Endothelial cell of umbilical vein (primary cell): Measurements from ENCODE around the gene ACOX3. TPM values are rescaled to one million over a fixed set of nuclear protein-coding genes. Genes with fewer than 3 reads are reported as not detected.

Experiments used
- BruUV-seq: library from RNA; stranded (reverse); fragments of 400-500 nt; replicated peaks from 2 replicates; lab custom pipeline; 2021; lab: Mats Ljungman, UMichigan
- CTCF ChIA-PET: fragments of 300-600, 350-600 bp; sonication (Branson Sonifier 250); formaldehyde crosslinking; loops from one replicate; lab custom pipeline; 2021; ENCODE audit warnings: antibody characterized with exemption, inconsistent platforms; lab: Charles Lee
- POLR2A ChIA-PET: fragments of 300-600, 350-600 bp; sonication (Branson Sonifier 250); formaldehyde crosslinking; loops from one replicate; lab custom pipeline; 2021; ENCODE audit warnings: antibody characterized with exemption, inconsistent platforms; lab: Charles Lee
- DNase-seq: peaks from one replicate; pipeline ENCODE4 v3.0.0-alpha.2; 2011; ENCODE audit warnings: low read depth, low spot score
- FAIRE-seq: peaks from 2 replicates; lab custom pipeline; 2011; peaks lifted over from hg19 to GRCh38; lab: Jason Lieb, UNC
- H2AFZ ChIP-seq: 2 replicates; pipeline ENCODE4 v1.6.0; 2012; ENCODE audit warnings: low read depth, low read length, control low read depth, inconsistent platforms
- H3K27ac ChIP-seq: 2 replicates; pipeline ENCODE4 v1.5.1; 2011; ENCODE audit warnings: low read depth, mild to moderate bottlenecking, control low read depth, low read length, moderate library complexity; ENCODE audit not compliant: insufficient read depth
- H3K27me3 ChIP-seq, 2 experiments: 2 replicates each; pipeline versions ENCODE4 v1.6.0 to v1.6.1; 2011; ENCODE audit warnings: low read length in 2 of 2, mixed read lengths in 1 of 2; ENCODE audit not compliant: control insufficient read depth in 2 of 2, insufficient read depth in 2 of 2
- H3K36me3 ChIP-seq, 2 experiments: 2 replicates in 1 of 2; 3 replicates in 1 of 2; pipeline ENCODE4 v1.5.1; 2011; ENCODE audit warnings: low read length in 2 of 2, mild to moderate bottlenecking in 1 of 2, moderate library complexity in 1 of 2; ENCODE audit not compliant: control insufficient read depth in 2 of 2, insufficient read depth in 2 of 2; ENCODE audit errors: extremely low read depth in 1 of 2
- H3K4me1 ChIP-seq: 3 replicates; pipeline ENCODE4 v1.5.1; 2011; ENCODE audit warnings: mild to moderate bottlenecking, low read length; ENCODE audit not compliant: control insufficient read depth, insufficient read depth; ENCODE audit errors: extremely low read depth
- H3K4me2 ChIP-seq: 2 replicates; pipeline ENCODE4 v1.6.1; 2011; ENCODE audit warnings: low read length, control low read depth, mixed read lengths; ENCODE audit not compliant: insufficient read depth
- H3K4me3 ChIP-seq, 3 experiments: fragments of 200-600 bp in 1 of 3; sonication (generic), shearing (Covaris generic) in 1 of 3; replicated peaks in 1 of 3; 2 replicates each; pipeline ENCODE4 v1.5.1; 2011 to 2016; ENCODE audit warnings: control low read depth in 3 of 3, low read length in 3 of 3, mild to moderate bottlenecking in 2 of 3, inconsistent platforms in 1 of 3, low read depth in 1 of 3, moderate library complexity in 1 of 3; ENCODE audit not compliant: insufficient read depth in 1 of 3
- H3K79me2 ChIP-seq: 2 replicates; pipeline ENCODE4 v1.6.0; 2012; ENCODE audit warnings: low read length, inconsistent platforms; ENCODE audit not compliant: control insufficient read depth, insufficient read depth
- H3K9ac ChIP-seq: replicated peaks from 2 replicates; pipeline ENCODE3; 2011; ENCODE audit warnings: low read length, control low read depth; ENCODE audit not compliant: insufficient read depth; ENCODE audit errors: extremely low read depth
- H3K9me1 ChIP-seq: replicated peaks from 3 replicates; pipeline ENCODE4 v1.6.0; 2011; ENCODE audit warnings: mild to moderate bottlenecking, low read length; ENCODE audit not compliant: control insufficient read depth, insufficient read depth; ENCODE audit errors: extremely low read depth
- H3K9me3 ChIP-seq: replicated peaks from 2 replicates; pipeline ENCODE4 v1.5.1; 2012; ENCODE audit warnings: low read length, inconsistent platforms; ENCODE audit not compliant: control insufficient read depth, insufficient read depth
- H4K20me1 ChIP-seq: replicated peaks from 2 replicates; pipeline ENCODE3; 2011; ENCODE audit warnings: mild to moderate bottlenecking, low read length; ENCODE audit not compliant: control insufficient read depth, insufficient read depth; ENCODE audit errors: extremely low read depth
- EZH2 ChIP-seq: IDR thresholded peaks from 2 replicates; pipeline ENCODE4 v1.6.1; 2012; ENCODE audit warnings: borderline replicate concordance, low read depth, mild to moderate bottlenecking, moderate library complexity, low read length, inconsistent platforms; ENCODE audit not compliant: severe bottlenecking
- FOS ChIP-seq: IDR thresholded peaks from 2 replicates; pipeline ENCODE4 v1.6.1; 2011; ENCODE audit warnings: mild to moderate bottlenecking, low read length, moderate library complexity, borderline replicate concordance; ENCODE audit not compliant: insufficient read depth
- GATA2 ChIP-seq: IDR thresholded peaks from 2 replicates; pipeline ENCODE4 v1.7.0; 2011; ENCODE audit warnings: low read depth, mild to moderate bottlenecking, moderate library complexity, mixed read lengths, low read length; ENCODE audit not compliant: insufficient read length, insufficient read depth
- JUN ChIP-seq: IDR thresholded peaks from 2 replicates; pipeline ENCODE4 v1.6.1; 2011; ENCODE audit warnings: borderline replicate concordance, low read depth; ENCODE audit not compliant: insufficient read length, insufficient read depth
- MAX ChIP-seq: IDR thresholded peaks from 2 replicates; pipeline ENCODE4 v1.6.1; 2011; ENCODE audit not compliant: insufficient read depth, insufficient read length
- MYC ChIP-seq: IDR thresholded peaks from one replicate; pipeline ENCODE4 v1.6.1; 2011; ENCODE audit warnings: mild to moderate bottlenecking, low read depth, low read length
- POLR2A ChIP-seq: IDR thresholded peaks from 2 replicates; pipeline ENCODE4 v1.6.1; 2012; ENCODE audit warnings: low read depth, mild to moderate bottlenecking, control low read depth, low read length
- POLR2AphosphoS5 ChIP-seq: IDR thresholded peaks from 2 replicates; pipeline ENCODE4 v1.6.1; 2012; ENCODE audit warnings: low read depth, mild to moderate bottlenecking, control low read depth, low read length, moderate library complexity; ENCODE audit not compliant: insufficient read depth
- dilution Hi-C: fragments of 300-500 bp; cut with MboI; formaldehyde crosslinking; loops from one replicate; pipeline ENCODE4 v1.15.0; 2019; ENCODE audit warnings: low sequenced_read_pairs; ENCODE audit not compliant: extremely low pct_ligation_motif_present
- intact Hi-C: fragments of 100-400 bp; cut with micrococcal nuclease; formaldehyde crosslinking; loops from one replicate; pipeline ENCODE4 v1.10.0; 2022
- polyA plus RNA-seq, 4 experiments: library from polyadenylated mRNA; depleted of rRNA in 3 of 4; stranded (reverse) in 3 of 4; unstranded in 1 of 4; fragments of >200 nt; gene quantifications; 2 replicates each; pipeline versions ENCODE4 v1.2.1 to v1.2.3, GENCODE V29; 2011 to 2012; ENCODE audit warnings: missing spikeins in 1 of 4
- total RNA-seq: library from RNA; stranded (reverse); gene quantifications from 2 replicates; pipeline ENCODE4 v1.2.3, GENCODE V29; 2021
- TF ChIP-seq, protein P1 (sequence below), 2 donors: IDR thresholded peaks; 1 replicate in 1 of 2; 2 replicates in 1 of 2; pipeline ENCODE4 v1.5.1; 2011; ENCODE audit warnings: low read length in 2 of 2, mild to moderate bottlenecking in 2 of 2, moderate library complexity in 2 of 2, control low read depth in 1 of 2, inconsistent platforms in 1 of 2, low read depth in 1 of 2; ENCODE audit not compliant: insufficient read depth in 1 of 2; ENCODE audit errors: extremely low read depth in 1 of 2

The ACOX3 gene
- total and polyA plus RNA-seq, 2 donors (not counting 3 experiments of a cell fraction or from before 2014, with no cell fraction given) = 13.0 to 26.3 TPM

GRCh38 chr4:8422786-8423185 lies 17.7 kb downstream of the ACOX3 start:
- intact Hi-C loops (no loop called here), dilution Hi-C loops (no loop called here)
- Histone ChIP-seq H4K20me1 (no peaks in the 10 kb centered on the region), H3K4me2 (no peak overlapping the region), H3K27ac (no peak overlapping the region), H3K36me3 (peaks cover 0 to 2% of the 10 kb centered on the region in 2 experiments), H3K4me1 (peaks cover 7% of the 10 kb centered on the region), H3K9ac (no peak overlapping the region), H3K27me3 (no peaks in the 10 kb centered on the region), H2AFZ (no peak overlapping the region), H3K79me2 (peaks cover 37% of the 10 kb centered on the region), H3K9me1 (no peaks in the 10 kb centered on the region), H3K4me3 (no peak overlapping the region), H3K9me3 (no peaks in the 10 kb centered on the region)
- TF ChIP-seq EZH2 = no peak
- TF ChIP-seq POLR2A = no peak
- TF ChIP-seq, protein P1, sequence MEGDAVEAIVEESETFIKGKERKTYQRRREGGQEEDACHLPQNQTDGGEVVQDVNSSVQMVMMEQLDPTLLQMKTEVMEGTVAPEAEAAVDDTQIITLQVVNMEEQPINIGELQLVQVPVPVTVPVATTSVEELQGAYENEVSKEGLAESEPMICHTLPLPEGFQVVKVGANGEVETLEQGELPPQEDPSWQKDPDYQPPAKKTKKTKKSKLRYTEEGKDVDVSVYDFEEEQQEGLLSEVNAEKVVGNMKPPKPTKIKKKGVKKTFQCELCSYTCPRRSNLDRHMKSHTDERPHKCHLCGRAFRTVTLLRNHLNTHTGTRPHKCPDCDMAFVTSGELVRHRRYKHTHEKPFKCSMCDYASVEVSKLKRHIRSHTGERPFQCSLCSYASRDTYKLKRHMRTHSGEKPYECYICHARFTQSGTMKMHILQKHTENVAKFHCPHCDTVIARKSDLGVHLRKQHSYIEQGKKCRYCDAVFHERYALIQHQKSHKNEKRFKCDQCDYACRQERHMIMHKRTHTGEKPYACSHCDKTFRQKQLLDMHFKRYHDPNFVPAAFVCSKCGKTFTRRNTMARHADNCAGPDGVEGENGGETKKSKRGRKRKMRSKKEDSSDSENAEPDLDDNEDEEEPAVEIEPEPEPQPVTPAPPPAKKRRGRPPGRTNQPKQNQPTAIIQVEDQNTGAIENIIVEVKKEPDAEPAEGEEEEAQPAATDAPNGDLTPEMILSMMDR (IDR thresholded peaks at IDR 0.05; ENCODE audit: extremely low read depth in 1 of 2, insufficient read depth in 1 of 2, low read depth in 1 of 2, low read length in 2 of 2) = no peak
- no peak for TF ChIP-seq GATA2
- TF ChIP-seq POLR2AphosphoS5 = no peak
- TF ChIP-seq JUN = no peak
- no peak for TF ChIP-seq MAX
- TF ChIP-seq FOS = no peak
- TF ChIP-seq MYC = no peak
- no TSS peak for BruUV-seq
- POLR2A ChIA-PET = no interaction called here
- FAIRE-seq = no peak
- CTCF ChIA-PET = interaction anchor here (1.0 kb wide), 1 partner anchor 12 kb away, joined by 3 read pairs; no protein-coding TSS in a partner anchor
- no peak for DNase-seq
